BE2C (cell line): ENCODE data around the gene HEG1.

ENCODE experiments used
- DNase-seq: peaks from one replicate; pipeline ENCODE4 v3.0.0-alpha.2; 2020
- H3K27me3 ChIP-seq: fragments of 250-450 bp; sonication (Bioruptor Pico); 2 replicates; pipeline ENCODE4 v1.5.1; 2020; ENCODE audit warnings: mild to moderate bottlenecking
- H3K36me3 ChIP-seq: fragments of 250-450 bp; sonication (Bioruptor Pico); 2 replicates; pipeline ENCODE4 v1.5.1; 2020; ENCODE audit warnings: mild to moderate bottlenecking
- H3K4me1 ChIP-seq: fragments of 250-450 bp; sonication (Bioruptor Pico); 2 replicates; pipeline ENCODE4 v1.5.1; 2020
- H3K4me3 ChIP-seq: 2 replicates; pipeline ENCODE4 v1.5.1; 2011; ENCODE audit warnings: low read depth, low read length
- H3K9me3 ChIP-seq: fragments of 250-450 bp; sonication (Bioruptor Pico); 2 replicates; pipeline ENCODE4 v1.5.1; 2020
- CTCF ChIP-seq: IDR thresholded peaks from 2 replicates; pipeline ENCODE4 v1.5.1; 2012; ENCODE audit warnings: mild to moderate bottlenecking, low read depth, low read length

The HEG1 gene

GRCh38 chr3:125073390-125073905 lies 17.7 kb upstream of the HEG1 start:
- TF ChIP-seq CTCF, result no peak
- no peak overlapping the region for H3K4me3 ChIP-seq
- H3K27me3 ChIP-seq, result no peaks in the 10 kb centered on the region
- H3K4me1 ChIP-seq, result no peaks in the 10 kb centered on the region
- no peaks in the 10 kb centered on the region for H3K9me3 ChIP-seq
- H3K36me3 ChIP-seq, result no peaks in the 10 kb centered on the region
- no peak for DNase-seq

GRCh38 chr3:125072749-125073389 lies 17.1 kb upstream of the HEG1 start:
- no peaks in the 10 kb centered on the region for H3K36me3 ChIP-seq
- H3K9me3 ChIP-seq, result no peaks in the 10 kb centered on the region
- no peak overlapping the region for H3K4me3 ChIP-seq
- H3K27me3 ChIP-seq, result no peaks in the 10 kb centered on the region
- H3K4me1 ChIP-seq, result no peaks in the 10 kb centered on the region
- TF ChIP-seq CTCF, result no peak
- peak; percentile 42 for DNase-seq

GRCh38 chr3:125072301-125072700 lies 16.5 kb upstream of the HEG1 start:
- H3K9me3 ChIP-seq, result no peaks in the 10 kb centered on the region
- H3K36me3 ChIP-seq, result no peaks in the 10 kb centered on the region
- no peaks in the 10 kb centered on the region for H3K27me3 ChIP-seq
- TF ChIP-seq CTCF, result no peak
- no peak for DNase-seq
- H3K4me1 ChIP-seq, result no peaks in the 10 kb centered on the region
- H3K4me3 ChIP-seq, result no peak overlapping the region

- no peak for TF ChIP-seq CTCF
These were observed 14.4 kb upstream of the HEG1 start for GRCh38 chr3:125069968-125070745.

GRCh38 chr3:125069452-125069851 lies 13.7 kb upstream of the HEG1 start:
- no peak overlapping the region for H3K4me3 ChIP-seq
- H3K4me1 ChIP-seq, result no peaks in the 10 kb centered on the region
- H3K27me3 ChIP-seq, result no peaks in the 10 kb centered on the region
- H3K9me3 ChIP-seq, result no peaks in the 10 kb centered on the region
- H3K36me3 ChIP-seq, result no peaks in the 10 kb centered on the region
- no peak for DNase-seq
- no peak for TF ChIP-seq CTCF

More at GRCh38 chr3:125069968-125070745, 14.4 kb upstream of the HEG1 start:
- Histone ChIP-seq H3K9me3 (no peaks in the 10 kb centered on the region), H3K4me3 (no peak overlapping the region), H3K27me3 (no peaks in the 10 kb centered on the region), H3K36me3 (no peaks in the 10 kb centered on the region), H3K4me1 (no peaks in the 10 kb centered on the region)
- DNase-seq, result no peak

GRCh38 chr3:125068265-125068664 lies 12.5 kb upstream of the HEG1 start:
- H3K27me3 ChIP-seq, result no peaks in the 10 kb centered on the region
- no peak for DNase-seq
- no peak for TF ChIP-seq CTCF
- no peaks in the 10 kb centered on the region for H3K4me1 ChIP-seq
- no peak overlapping the region for H3K4me3 ChIP-seq
- no peaks in the 10 kb centered on the region for H3K9me3 ChIP-seq
- no peaks in the 10 kb centered on the region for H3K36me3 ChIP-seq
